Cortex of kidney (tissue), 1 donor: ENCODE data around the gene FUT2.
"Not testable (repeated sequence)": the region's sequence is repeated elsewhere in the genome, so short reads cannot be mapped to it uniquely, and the experiment has no call there.

Source experiments
- DNase-seq: peaks from one replicate; lab custom pipeline; 2025; lab: John Stamatoyannopoulos, UW

FUT2 gene

DNA sequence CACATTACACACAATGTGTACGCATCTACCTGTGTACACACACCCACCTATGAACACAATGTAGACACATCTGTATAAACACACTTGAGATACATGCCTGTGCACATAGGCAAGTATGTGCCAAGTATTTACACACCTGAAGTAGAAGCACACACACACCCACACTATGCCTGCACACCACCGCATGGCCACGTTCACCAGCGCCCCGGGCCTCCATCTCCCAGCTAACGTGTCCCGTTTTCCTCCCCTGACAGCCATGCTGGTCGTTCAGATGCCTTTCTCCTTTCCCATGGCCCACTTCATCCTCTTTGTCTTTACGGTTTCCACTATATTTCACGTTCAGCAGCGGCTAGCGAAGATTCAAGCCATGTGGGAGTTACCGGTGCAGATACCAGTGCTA is 6.9 kb downstream of the FUT2 start:
- DNase-seq = no peak

DNA sequence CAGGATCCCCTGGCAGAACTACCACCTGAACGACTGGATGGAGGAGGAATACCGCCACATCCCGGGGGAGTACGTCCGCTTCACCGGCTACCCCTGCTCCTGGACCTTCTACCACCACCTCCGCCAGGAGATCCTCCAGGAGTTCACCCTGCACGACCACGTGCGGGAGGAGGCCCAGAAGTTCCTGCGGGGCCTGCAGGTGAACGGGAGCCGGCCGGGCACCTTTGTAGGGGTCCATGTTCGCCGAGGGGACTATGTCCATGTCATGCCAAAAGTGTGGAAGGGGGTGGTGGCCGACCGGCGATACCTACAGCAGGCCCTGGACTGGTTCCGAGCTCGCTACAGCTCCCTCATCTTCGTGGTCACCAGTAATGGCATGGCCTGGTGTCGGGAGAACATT is 7.5 kb downstream of the FUT2 start:
- DNase-seq = no peak

DNA sequence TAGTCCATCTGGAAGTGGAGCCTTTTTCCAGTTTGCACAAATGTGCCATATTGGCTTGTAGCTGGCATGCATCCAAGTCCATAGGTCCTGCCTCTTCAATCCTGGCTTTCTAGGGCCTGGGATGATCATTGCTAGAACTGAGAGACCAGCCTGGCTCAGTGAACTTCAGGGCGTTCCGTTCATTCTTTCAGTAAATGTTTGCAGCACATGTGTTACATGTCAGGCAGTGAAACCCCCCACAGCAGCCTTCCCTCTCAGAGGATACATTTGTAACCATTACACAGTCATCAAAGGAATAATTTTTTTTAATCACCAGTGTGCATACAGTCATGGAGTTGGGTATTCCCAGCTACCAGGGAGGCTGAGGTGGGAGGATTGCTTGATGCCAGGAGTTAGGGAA is 9.7 kb downstream of the FUT2 start:
- no peak for DNase-seq

DNA sequence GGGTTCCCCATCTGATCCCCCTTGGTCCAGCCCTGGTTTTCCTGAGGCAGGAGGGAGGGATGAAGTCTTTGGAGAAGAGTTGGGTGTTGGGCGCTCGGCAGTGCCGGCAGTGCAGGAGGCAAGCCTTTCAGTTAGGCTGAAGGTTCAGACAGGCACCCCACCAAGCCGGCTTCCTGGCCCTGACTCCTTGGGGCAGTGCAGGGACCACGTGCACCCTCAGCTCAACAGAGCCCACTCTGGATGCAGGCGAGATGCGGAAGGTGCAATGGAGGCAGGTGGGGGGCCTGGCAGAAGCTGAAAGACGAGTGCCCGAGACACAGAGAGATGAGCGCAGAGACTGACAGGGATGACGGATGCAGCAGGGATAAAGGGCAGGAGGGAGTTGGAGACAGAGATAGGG is 12.7 kb downstream of the FUT2 start:
- no peak for DNase-seq

DNA sequence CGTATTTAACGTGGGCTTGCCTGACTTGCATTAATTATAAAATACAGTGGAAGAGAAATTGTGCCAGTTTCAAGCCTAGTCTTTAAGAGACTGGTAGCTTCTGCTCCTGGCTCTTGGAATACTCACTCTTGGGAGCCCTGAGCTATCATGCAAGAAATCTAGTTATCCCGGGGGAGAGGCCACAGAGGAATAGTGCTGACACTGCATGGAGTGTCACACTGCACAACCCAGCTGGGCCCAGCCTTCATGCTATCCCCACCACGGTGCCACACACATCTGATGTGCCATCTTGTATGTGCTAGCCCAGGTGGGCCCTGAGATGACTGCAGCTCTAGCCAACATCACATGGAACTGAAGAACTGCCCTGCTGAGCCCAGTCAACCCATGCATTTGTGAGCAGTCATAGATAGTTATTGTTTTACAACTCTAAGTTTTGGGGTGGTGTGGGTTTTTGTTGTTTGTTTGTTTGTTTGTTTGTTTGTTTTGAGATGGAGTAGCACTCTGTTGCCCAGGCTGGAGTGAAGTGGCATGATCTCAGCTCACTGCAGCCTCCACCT is 15.4 kb downstream of the FUT2 start:
- DNase-seq = no peak

DNA sequence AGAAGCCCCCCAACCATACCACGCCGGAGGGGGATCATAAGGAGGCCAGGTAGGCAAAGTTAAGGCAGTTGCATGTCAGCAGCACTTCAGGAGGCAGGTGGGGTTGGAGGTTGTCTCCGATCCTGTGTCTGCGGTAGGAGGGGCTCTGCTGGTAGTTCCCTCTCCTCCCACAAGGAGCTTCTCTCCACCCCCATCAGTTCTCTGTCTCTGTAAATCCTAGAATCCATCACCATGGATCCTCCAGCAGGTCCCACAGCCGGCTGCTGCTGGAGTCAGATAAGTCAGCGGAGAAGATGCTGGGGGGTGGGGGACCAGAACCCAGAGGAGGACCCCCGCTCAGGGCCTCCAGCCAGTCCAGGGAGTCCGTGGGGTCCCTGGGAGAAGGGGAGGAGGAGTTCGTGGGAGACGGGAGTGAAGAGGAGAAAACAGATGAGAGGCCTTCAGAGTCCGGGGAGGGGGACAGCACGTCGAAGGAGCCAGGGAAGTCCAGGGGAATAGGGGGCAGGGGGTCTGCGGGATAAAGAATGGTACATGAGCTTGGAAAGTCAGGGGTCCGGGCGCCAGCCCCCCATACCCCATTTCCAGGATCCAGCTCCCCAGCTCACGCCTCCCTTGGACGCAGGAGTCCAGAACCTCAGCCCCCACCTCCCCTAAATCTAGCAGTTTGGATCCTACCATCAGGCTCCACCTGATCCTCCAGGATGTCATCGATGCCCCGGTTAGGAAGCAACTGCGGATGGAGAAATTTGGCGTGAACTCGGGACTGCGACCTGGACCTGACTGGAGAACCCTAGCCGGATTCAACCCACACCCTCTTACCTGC is 17.5 kb downstream of the FUT2 start:
- no peak for DNase-seq

DNA sequence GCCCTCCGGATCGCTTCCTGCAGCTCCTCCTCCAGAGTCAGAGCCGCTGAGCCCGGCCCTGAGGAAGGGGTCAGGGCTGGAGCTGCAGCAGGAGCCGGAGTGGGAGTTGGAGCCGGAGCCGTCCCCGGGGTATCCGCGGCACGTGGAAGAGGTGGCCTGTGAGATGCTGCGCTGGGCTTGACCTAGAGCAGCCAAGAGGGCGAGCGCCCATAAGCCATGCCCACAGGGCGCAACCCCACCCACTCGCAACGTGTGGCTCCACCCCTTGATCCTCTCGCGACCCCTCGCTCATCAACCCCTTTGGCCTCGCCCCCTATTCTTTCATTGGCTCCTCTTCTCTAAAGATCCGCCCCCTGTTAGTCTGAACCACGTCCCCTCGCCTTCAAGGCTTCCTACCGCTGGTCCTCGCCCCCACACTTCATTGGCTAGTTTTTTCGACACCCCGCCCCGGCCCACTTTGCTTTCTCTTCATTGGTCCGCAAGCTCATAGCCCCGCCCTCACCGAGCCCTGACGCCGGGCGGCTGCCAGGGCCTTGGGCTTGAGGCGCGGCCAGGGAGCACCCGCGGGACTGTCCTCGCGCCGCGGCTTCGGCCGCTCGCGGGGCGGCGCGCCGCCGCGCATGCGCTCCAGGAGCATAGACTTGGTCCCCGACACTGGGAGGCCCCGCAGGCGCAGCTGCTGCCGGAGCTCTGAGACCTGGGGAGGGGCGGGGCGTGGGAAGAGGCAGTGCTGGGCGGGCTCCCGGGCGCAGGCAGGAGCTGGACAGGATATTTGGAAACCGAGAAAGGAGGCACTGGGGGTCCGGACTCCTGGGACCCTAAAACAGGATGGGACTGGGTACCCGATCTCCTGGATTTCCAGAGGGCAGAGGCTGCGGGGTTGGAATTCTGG is 18.3 kb downstream of the FUT2 start:
- DNase-seq = no peak

DNA sequence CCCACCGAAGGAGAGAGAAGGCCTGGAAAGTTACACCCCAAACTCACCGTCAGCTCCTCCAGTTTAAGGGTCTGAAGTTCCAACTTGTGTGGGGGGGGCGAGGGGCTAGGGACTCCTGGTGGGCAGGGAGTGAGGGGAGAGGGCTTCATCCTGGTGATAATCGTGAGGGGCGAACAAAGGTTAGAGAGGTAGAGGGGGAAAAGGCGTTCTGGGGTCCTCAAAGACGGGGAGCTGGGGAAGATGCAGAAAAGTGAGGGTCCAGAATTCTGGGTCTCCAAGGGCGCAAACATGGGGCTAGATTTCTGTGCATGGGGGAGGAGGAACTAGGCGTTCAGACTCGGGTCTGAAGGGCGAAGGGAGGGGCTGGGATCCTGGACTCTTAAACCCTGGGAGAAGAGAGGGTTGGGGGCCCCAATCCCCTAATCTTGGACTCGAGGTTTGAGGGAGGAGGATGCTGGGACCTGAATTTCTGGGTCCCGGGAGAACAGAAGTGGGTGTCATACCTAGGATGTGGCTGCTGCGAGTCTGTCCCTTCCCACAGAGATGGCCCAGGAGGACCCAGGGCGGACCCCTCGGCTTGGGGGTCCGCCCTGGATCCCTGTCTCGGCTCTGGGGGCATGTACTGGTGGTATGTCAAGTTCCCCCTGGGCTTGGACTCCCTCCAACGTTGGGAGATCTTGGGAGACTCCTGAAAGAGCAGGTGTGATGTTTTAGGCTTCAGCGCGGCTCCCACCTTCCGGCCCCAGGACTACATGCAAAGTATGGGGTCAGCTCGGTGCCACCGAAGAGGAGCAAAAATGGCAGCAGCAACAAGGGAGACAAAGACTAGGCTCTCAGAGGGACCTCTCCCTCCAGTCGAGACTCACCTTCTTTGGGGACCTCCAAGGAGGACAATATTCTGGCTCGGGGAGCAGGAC is 19.2 kb downstream of the FUT2 start:
- no peak for DNase-seq

DNA sequence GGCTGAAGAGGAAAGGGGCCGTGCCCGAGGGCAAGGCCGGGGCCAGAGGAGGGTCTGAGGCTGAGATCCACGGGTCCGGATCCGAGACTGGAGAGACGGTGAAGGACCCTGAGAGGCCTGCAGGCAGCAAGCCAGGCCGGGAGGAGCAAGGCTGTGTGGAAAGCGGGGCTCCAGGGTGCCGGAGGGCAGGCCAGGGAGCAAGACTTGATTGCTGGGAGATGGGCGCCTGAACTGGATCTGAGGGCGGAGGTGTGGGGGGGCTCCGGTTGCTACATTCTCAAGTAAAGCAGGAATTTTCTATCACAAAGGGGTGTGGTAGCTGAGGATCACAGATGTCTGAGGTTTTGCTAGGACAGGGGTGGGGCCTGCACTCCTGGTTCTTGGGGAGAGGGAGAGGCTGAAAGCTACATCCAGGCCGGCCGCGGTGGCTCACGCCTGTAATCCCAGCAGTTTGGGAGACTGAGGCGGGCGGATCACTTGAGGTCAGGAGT is 20.0 kb downstream of the FUT2 start:
- no peak for DNase-seq

DNA sequence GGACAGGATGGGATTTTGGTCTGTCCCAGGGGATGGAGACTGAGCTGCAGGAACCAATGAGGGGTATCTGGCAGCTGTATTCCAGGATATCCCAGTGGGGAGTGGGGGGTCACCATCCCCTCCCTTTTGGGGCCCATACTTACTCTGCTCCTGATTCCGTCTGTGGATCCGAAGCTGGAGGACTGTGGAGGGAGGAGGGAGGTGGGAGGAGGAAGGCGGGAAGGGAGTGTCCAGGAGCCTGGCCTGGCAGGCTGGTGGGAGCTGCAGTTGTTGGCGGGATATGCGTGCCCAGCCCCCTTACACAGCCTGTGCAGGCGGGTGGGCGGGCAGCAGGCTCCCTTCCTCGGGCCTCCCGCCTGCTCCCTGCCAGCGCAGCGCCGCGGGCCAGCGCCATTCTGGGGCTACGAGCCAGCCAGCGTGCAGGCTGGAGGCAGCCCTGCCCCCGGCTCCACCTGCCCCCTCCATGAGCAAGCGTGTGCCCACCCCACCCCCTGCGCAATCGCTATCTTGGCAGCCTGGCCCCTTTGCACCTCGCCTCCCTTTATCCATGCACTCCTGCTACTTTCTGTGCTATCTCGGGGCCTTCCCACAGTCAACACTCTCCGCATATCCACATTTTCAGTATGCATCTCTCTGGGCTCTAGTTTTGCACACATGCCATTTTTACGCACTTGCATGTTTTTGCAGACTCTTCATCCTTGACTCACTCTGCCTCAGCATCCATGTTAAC is 21.0 kb downstream of the FUT2 start:
- DNase-seq = no peak

DNA sequence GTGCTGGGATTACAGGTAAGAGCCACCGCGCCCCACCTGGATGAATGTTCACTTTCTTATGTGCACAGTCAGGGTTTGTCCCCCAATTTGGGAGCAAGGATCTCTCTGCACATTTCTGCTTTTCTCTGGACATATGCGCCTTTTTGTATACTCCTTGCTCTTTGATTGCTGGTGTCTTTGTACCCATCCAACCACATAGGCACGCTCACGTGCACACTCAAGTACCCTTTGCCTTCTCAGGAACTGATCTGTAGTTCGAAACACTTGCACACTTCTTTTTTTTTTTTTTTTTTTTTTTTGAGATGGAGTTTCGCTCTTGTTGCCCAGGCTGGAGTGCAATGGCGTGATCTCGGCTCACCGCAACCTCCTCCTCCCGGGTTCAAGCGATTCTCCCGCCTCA is 22.3 kb downstream of the FUT2 start:
- DNase-seq = not testable (repeated sequence)

DNA sequence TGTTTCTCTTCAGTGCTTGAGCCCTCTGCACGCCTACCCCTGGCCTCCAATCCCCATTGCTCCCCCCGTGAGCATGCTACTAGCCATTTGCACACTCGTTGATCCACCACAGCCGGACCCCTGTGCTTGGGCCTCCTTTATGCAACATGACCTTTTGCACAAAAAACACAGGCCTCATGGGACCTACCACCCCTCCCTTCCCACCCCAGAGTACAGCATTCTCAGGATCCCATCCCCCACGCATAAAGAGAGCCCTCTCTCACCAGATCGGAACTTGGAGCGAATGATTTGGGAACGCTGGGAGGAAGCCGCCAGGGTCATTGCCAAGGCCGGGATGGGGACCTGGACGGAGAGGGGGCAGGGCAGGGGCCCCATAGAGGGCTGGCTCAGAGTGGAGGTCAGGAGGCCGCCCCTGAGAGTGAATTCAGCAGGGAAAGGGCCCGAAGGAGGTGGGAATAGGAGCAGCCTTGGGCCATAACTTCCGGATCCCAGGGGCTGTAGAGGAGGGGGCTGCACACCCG is 23.0 kb downstream of the FUT2 start:
- no peak for DNase-seq

DNA sequence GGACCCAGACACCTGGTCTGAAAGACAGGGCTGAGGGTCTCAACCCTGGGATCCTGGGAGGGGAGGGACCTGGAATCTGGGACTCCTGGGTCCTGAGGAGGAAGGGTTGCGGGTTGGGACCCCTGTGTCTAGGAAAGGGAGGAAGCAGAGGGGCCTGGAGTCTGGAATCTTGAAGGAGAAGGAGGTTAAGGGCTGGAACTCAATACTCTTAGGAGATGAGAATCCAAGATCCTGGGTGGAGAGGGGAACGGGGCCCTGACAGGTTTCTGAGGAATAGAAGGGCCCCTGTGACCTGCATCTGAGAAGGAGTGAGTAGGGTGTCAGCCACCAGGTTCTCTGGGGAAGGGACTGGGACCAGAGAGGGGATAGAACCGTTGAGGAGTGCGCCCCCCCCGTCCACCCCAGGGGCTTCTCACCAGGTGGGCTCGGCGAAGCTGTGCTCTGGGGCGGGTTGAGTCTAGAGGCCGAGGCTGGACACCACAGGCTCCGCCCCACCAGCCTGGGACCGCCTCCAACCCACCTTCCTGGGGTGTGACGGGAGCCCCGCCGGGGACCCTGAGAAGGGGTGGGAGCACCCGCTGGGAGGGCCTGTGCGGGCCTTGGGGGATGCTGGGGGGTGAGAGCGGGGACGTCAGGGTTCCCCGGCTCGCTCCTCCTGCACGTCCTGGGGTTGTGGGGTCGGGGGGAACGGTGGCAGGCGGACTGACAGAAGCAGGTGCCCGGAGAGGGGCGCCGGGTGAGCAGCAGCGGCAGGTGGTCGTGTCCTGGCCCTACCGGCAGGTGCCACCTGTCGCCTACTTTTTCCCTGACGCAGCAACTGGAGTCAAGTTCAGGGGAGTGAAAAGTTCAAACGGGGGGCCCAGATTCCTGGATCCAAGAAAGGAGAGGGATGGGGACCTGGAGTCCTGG is 23.7 kb downstream of the FUT2 start, which contains the start of gene MAMSTR:
Gene MAMSTR, minus strand, starts transcription at position 463 of the 909 bp plus-strand sequence. CDS start 694 bp downstream, outside the sequence.
- no peak for DNase-seq

DNA sequence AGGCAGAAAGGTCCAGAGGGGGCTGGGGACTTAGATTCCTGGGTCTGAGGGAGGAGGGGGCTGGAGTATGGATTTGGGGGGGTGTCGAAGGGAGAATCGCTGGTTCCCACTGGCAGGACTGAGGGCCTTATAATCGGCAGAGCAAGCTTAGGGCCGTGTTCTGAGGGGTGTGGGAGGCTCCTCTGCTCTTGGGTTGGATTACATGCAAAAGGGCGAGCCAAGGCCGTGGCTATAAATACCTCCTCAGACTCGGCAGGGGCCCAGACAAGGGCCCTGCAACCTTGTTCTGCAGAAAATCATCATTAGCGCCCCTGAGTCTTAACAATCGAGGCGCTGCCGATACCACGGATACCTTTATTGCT is 24.5 kb downstream of the FUT2 start:
- DNase-seq = no peak

DNA sequence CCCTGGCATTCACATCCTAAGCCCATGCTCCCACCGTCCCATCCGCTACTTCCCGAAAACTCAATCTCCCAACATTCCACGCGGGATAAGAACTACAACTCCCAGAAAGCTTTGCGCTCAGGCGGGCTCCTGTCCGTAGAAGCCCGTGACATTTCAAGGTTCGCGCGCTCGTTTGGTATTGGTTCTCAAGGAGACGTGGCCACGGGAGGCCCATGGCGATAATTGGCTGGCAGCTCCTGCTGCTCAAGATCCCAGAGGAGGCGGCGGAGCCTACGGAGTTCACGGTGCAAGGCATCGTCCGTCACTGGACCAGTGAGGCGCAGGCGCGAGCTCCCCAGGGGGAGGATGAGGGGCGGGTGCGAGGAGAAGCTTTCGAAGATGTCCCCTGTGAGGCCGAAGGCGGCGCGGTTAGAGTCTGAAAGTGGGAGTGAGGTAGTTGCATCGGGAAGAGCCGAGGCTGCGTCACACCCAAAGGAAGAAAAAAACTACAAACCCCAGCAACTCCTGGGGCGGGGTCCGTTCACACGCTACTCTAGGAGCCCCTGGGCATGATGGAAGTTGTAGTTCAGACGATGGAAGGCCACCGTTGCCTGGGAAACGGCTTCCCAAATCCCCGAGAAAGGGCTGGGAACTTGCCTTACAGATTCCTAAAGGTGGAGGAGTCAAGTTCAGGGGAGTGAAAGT is 25.0 kb downstream of the FUT2 start:
- DNase-seq = no peak

DNA sequence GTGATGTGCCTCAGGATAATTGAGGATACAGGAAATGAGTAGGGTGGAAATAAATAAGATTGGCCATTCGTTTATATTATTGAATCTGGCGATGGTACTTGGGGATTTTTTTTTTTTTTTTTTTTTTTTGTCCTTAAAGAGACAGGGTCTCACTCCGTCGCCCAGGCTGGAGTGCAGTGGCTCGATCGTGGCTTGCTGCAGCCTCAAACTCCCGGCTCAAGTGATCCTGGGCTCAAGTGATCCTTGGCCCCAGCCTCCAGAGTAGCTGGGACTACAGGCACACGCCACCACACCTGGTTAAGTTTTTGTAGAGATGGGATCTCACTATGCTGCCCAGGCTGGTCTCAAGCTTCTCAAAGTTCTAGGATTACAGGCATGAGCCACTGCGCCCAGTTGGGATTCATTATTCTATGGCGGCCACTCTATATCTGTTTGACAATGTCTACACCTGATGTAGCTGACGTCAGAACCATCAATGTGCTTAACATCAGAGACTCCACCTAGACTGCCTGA is 26.5 kb downstream of the FUT2 start:
- DNase-seq = no peak

DNA sequence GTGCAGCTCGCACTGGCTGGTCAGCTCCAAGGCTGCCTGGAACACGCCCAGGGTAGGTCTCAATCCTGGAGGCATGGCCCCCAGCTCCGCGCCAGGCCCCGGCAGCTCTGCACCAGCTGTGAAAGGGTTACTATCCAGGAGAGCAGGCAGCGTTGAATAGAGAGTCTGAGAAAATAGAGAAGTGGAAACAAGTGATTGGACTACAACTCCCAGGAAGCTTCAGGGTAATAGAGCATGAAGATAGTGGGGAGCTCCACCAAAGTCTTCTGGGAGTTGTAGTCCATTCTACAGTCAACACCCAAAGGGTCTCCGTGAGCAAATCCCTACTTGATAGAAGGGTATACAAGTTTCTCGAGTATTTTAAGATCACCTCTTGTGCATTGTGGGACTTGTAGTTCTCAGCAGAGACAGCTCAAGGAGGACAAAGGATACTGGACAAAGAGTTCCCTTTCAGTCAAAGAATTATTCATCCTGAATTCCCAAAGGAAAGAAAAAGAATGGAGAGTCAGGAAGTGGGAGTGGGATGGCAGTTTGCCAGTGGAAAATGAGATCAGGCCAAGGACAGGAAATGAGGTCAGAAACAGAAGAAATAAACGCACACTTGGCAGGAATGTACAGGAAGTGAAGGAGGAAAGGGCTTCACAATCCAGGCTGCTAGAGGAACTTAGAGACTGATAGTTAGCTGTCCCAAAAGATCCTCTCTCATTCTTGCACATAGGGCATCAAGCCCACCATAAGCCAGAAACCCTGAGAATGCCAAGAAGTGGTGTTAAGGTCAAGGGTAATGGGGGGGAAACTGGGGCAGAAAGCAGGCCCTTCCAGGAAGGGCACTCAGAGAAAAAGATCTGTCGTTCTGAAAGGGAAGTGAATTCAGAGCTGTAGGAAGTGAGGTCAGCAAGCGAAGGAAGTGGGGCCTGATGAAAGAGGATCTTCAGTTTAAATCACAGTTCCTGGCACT is 29.3 kb downstream of the FUT2 start:
- DNase-seq = no peak

DNA sequence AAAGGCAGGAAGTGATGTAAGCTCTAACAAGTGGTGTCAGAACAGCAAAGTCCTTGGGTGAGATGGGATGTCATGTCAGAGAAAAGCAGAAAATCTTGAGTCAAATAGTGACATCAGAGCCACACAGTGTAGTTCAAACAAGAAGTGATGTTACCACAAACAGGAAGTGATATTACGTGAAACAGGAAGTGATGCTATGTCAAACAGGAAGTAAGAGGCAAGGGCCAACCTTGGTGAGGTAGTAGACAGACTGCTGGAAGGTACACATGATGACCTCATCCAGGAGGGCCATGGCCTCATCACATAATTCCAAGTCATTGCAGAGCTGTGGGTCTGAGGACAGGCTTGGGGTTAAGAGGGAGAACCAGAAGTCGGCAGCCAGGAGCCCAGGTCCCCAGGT is 30.8 kb downstream of the FUT2 start:
- DNase-seq = no peak
